Activated T-cell treated with anti-CD3 and anti-CD28 coated beads, Interleukin-2, amount 50 U/mL, for 4 hours (primary cell): ENCODE results near the gene PDZD2. TPM values are rescaled to one million over a fixed set of nuclear protein-coding genes. Genes with fewer than 3 reads are reported as not detected.

Source experiments
- ATAC-seq, 2 donors: fragments of 200-7000 bp; cut with Tn5 transposase; one replicate each; pipeline ENCODE4 v1.10.0; 2021
- DNase-seq: peaks from one replicate; pipeline ENCODE4 v3.0.0-alpha.2; 2020
- H3K27me3 Mint-ChIP-seq: one replicate; pipeline ENCODE4 v1.8.0; 2021; ENCODE audit warnings: low read depth, mixed read lengths
- H3K36me3 Mint-ChIP-seq: one replicate; pipeline ENCODE4 v1.8.0; 2022; ENCODE audit warnings: mixed read lengths; ENCODE audit not compliant: insufficient read depth
- H3K4me1 Mint-ChIP-seq: one replicate; pipeline ENCODE4 v1.8.0; 2021; ENCODE audit warnings: low read depth, mixed read lengths
- H3K4me3 Mint-ChIP-seq: one replicate; pipeline ENCODE4 v1.8.0; 2021; ENCODE audit warnings: mild to moderate bottlenecking, moderate library complexity, mixed read lengths
- H3K9me3 Mint-ChIP-seq: one replicate; pipeline ENCODE4 v1.8.0; 2021; ENCODE audit warnings: mixed read lengths
- total RNA-seq, 3 donors: library from RNA; stranded (reverse); gene quantifications; one replicate each; pipeline ENCODE4 v1.2.1, GENCODE V29; 2021

PDZD2 gene
- total RNA-seq, 3 donors from 2014 or later = 0.03 to 0.24 (median 0.05) TPM

DNA sequence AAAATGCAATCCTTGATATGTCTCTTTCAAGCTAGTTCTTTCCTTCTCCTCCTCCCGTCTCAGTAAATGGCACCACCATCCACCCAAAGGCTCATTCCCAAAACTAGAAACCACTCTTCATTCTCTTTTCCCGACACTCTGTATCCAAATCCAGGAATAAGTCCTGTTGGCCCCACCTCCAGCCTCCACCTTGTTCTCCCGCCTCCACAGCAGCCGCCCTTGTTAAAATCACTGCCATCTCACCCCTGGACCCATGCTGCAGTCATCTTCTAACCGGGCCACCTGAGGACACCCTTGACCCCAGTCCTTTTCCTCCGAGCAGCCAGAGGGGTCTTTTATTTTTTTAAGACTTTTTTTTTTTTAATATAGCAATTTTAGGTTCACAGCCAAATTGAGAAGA lies 9.4 kb downstream of the PDZD2 start:
- DNase-seq (no peak), ATAC-seq (no peak)
- Mint-ChIP-seq H3K4me1 (no peaks in the 10 kb centered on the region), H3K36me3 (no peaks in the 10 kb centered on the region), H3K9me3 (no peaks in the 10 kb centered on the region), H3K27me3 (no peaks in the 10 kb centered on the region), H3K4me3 (no peak overlapping the region)

- no peak overlapping the region for H3K4me3 Mint-ChIP-seq
- no peaks in the 10 kb centered on the region for H3K9me3 Mint-ChIP-seq
- peaks cover 1% of the 10 kb centered on the region for H3K27me3 Mint-ChIP-seq
- no peaks in the 10 kb centered on the region for H3K4me1 Mint-ChIP-seq
- no peaks in the 10 kb centered on the region for H3K36me3 Mint-ChIP-seq
- ATAC-seq (no peak), DNase-seq (no peak)
Measured at GRCh38 chr5:31651241-31651640, 12.3 kb downstream of the PDZD2 start.

- Mint-ChIP-seq H3K27me3 (peaks cover 3% of the 10 kb centered on the region), H3K4me3 (no peak overlapping the region), H3K4me1 (no peaks in the 10 kb centered on the region), H3K9me3 (no peaks in the 10 kb centered on the region), H3K36me3 (no peaks in the 10 kb centered on the region)
- no peak for DNase-seq
- no peak for ATAC-seq
Measured at GRCh38 chr5:31655491-31655890, 16.6 kb downstream of the PDZD2 start.

- Mint-ChIP-seq H3K27me3 (peaks cover 3% of the 10 kb centered on the region), H3K4me1 (no peaks in the 10 kb centered on the region), H3K9me3 (no peaks in the 10 kb centered on the region), H3K36me3 (no peaks in the 10 kb centered on the region), H3K4me3 (no peak overlapping the region)
- ATAC-seq (no peak), DNase-seq (no peak)
Measured at GRCh38 chr5:31656806-31657205, 17.9 kb downstream of the PDZD2 start.

DNA sequence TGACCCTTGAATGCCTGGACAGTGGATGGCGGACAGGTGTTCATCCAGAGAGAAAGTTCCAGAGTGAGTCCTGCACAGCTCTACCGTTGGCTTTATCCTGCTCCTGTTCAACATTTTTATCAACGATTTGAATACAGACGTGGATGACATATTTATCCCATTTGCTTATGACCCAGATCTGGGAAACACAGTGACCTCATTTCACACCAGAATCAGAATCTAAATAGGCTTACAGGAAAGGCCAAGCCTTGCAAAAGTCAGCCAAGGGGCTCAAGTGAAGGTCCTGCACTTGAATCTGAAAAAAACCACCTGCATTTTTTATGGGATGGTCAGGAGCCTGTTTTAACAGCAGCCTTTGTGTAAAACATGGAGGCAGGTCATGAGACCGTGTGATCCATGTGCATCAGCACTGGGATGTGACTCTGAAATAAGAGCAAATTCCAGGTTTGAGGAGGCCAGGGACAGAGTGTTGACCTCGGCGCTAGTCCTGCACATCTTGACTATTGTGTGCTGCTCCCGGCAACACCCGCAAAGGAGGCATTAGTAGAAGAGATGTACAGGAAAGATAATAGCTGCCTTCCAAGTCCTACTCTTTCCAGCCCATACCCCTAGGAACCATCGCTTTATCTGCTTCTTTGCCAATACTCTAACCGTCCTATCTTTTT lies 18.5 kb downstream of the PDZD2 start:
- Mint-ChIP-seq H3K4me3 (no peak overlapping the region), H3K36me3 (no peaks in the 10 kb centered on the region), H3K9me3 (no peaks in the 10 kb centered on the region), H3K4me1 (no peaks in the 10 kb centered on the region), H3K27me3 (peaks cover 3% of the 10 kb centered on the region)
- no peak for DNase-seq
- ATAC-seq = no peak

DNA sequence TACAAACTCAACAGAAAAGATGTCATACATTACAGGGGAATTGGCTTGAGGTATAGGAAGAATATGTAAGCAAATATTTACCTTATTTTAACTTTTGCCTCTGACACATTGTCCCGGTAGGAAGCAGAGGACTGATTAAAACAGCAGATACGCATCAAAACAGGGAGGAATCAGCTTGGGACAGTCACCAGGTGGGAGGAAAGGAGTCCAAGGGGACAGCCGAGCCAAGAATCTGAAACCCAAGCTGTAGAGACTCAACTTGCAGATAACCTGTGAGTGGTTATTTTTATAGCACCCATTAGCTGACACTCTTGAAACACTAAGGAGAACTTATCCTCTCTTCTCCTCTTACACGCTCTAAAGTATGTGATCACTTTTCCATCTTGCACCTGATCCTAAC lies 22.3 kb downstream of the PDZD2 start:
- H3K27me3 Mint-ChIP-seq = peaks cover 2% of the 10 kb centered on the region
- H3K4me1 Mint-ChIP-seq = no peaks in the 10 kb centered on the region
- ATAC-seq (no peak), DNase-seq (no peak)
- H3K9me3 Mint-ChIP-seq = no peaks in the 10 kb centered on the region
- no peak overlapping the region for H3K4me3 Mint-ChIP-seq
- no peaks in the 10 kb centered on the region for H3K36me3 Mint-ChIP-seq

- H3K4me3 Mint-ChIP-seq = no peak overlapping the region
- no peak for ATAC-seq
- peaks cover 3% of the 10 kb centered on the region for H3K27me3 Mint-ChIP-seq
Measured at GRCh38 chr5:31663519-31663918, 24.6 kb downstream of the PDZD2 start.

GRCh38 chr5:31664566-31664965 lies 25.6 kb downstream of the PDZD2 start:
- Mint-ChIP-seq H3K27me3 (peaks cover 5% of the 10 kb centered on the region), H3K4me1 (no peaks in the 10 kb centered on the region), H3K36me3 (no peaks in the 10 kb centered on the region), H3K4me3 (no peak overlapping the region), H3K9me3 (no peaks in the 10 kb centered on the region)
- no peak for ATAC-seq
- no peak for DNase-seq

More at GRCh38 chr5:31663519-31663918, 24.6 kb downstream of the PDZD2 start:
- Mint-ChIP-seq H3K36me3 (no peaks in the 10 kb centered on the region), H3K4me1 (no peaks in the 10 kb centered on the region), H3K9me3 (no peaks in the 10 kb centered on the region)
- DNase-seq = no peak

GRCh38 chr5:31671339-31671741 lies 32.4 kb downstream of the PDZD2 start:
- H3K4me1 Mint-ChIP-seq = no peaks in the 10 kb centered on the region
- ATAC-seq (no peak), DNase-seq (no peak)
- peaks cover 1% of the 10 kb centered on the region for H3K36me3 Mint-ChIP-seq
- no peak overlapping the region for H3K4me3 Mint-ChIP-seq
- peaks cover 13% of the 10 kb centered on the region for H3K9me3 Mint-ChIP-seq
- H3K27me3 Mint-ChIP-seq = peaks cover 5% of the 10 kb centered on the region

- no peaks in the 10 kb centered on the region for H3K4me1 Mint-ChIP-seq
- no peak for DNase-seq
- no peak for ATAC-seq
- H3K9me3 Mint-ChIP-seq = peaks cover 13% of the 10 kb centered on the region
- H3K4me3 Mint-ChIP-seq = no peak overlapping the region
- no peaks in the 10 kb centered on the region for H3K27me3 Mint-ChIP-seq
- peaks cover 1% of the 10 kb centered on the region for H3K36me3 Mint-ChIP-seq
Measured at GRCh38 chr5:31674371-31674951, 35.5 kb downstream of the PDZD2 start.

DNA sequence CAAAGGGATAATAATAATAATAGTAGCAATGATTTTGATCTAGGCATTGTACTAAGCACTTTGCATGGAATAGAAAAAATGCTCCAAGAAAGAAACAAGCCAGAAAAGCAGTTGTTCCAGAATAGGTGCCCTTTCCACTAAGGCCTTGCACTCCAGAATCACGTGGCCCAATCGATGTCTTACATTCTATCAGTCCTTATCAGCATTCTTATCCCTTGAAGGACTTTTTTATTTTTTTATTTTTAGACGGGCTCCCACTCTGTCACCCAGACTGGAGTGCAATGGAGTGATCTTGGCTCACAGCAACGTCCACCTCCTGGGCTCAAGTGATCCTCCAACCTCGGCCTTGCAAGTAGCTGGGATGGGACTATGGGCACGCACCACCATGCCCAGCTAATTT lies 36.5 kb downstream of the PDZD2 start:
- no peaks in the 10 kb centered on the region for H3K4me1 Mint-ChIP-seq
- peaks cover 13% of the 10 kb centered on the region for H3K9me3 Mint-ChIP-seq

GRCh38 chr5:31678180-31678579 lies 39.2 kb downstream of the PDZD2 start:
- Mint-ChIP-seq H3K36me3 (peaks cover 1% of the 10 kb centered on the region), H3K4me3 (no peak overlapping the region), H3K27me3 (no peaks in the 10 kb centered on the region), H3K9me3 (peaks cover 12% of the 10 kb centered on the region), H3K4me1 (no peaks in the 10 kb centered on the region)
- ATAC-seq = no peak
- no peak for DNase-seq

More for the DNA sequence above, 36.5 kb downstream of the PDZD2 start:
- Mint-ChIP-seq H3K4me3 (no peak overlapping the region), H3K36me3 (peaks cover 1% of the 10 kb centered on the region), H3K27me3 (no peaks in the 10 kb centered on the region)
- DNase-seq = no peak
- ATAC-seq = no peak

- H3K4me1 Mint-ChIP-seq = no peaks in the 10 kb centered on the region
- H3K4me3 Mint-ChIP-seq = no peak overlapping the region
- no peaks in the 10 kb centered on the region for H3K27me3 Mint-ChIP-seq
- no peaks in the 10 kb centered on the region for H3K9me3 Mint-ChIP-seq
- peaks cover 1% of the 10 kb centered on the region for H3K36me3 Mint-ChIP-seq
- DNase-seq = no peak
- no peak for ATAC-seq
Measured at GRCh38 chr5:31680528-31680927, 41.6 kb downstream of the PDZD2 start.

GRCh38 chr5:31682025-31682424 lies 43.1 kb downstream of the PDZD2 start:
- Mint-ChIP-seq H3K27me3 (no peaks in the 10 kb centered on the region), H3K4me3 (no peak overlapping the region), H3K4me1 (no peaks in the 10 kb centered on the region), H3K9me3 (no peaks in the 10 kb centered on the region), H3K36me3 (no peaks in the 10 kb centered on the region)
- ATAC-seq = no peak
- DNase-seq = no peak

DNA sequence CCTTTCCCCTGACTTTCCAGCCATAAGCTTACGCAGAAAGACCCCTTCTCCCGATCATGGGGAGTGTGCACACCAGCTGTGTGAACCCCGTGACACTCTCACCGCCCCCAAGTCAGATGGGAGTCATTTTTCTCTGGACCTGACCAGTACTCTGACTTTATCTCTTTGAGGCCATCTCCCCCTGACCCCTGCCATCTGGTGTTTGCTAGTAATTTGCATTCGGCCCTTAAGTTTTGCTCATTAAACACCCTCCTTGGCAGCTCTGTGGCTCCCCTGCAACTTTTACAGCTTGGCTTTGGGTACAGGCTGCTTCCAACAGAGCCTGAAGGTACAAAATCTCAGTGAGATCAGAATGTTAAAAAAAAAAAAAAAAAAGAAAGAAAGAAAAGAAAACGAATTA lies 43.9 kb downstream of the PDZD2 start:
- ATAC-seq = no peak

More for the DNA sequence above, 43.9 kb downstream of the PDZD2 start:
- H3K27me3 Mint-ChIP-seq = no peaks in the 10 kb centered on the region
- H3K4me3 Mint-ChIP-seq = no peak overlapping the region
- no peaks in the 10 kb centered on the region for H3K36me3 Mint-ChIP-seq
- DNase-seq = no peak
- H3K4me1 Mint-ChIP-seq = no peaks in the 10 kb centered on the region
- no peaks in the 10 kb centered on the region for H3K9me3 Mint-ChIP-seq
